SH-SY5Y (cell line): ENCODE measurements around the gene RAI1.

Source experiments
- GATA2 ChIP-seq: IDR thresholded peaks from 2 replicates; pipeline ENCODE4 v1.6.1; 2011; ENCODE audit warnings: mild to moderate bottlenecking, low read depth, low read length
- GATA3 ChIP-seq: IDR thresholded peaks from 2 replicates; pipeline ENCODE4 v1.6.1; 2011; ENCODE audit warnings: low read depth, mild to moderate bottlenecking, low read length, moderate library complexity

GRCh38 chr17:17732892-17733670 lies 51.8 kb downstream of the RAI1 start:
- TF ChIP-seq GATA3 (no peak), GATA2 (no peak)
